GM19324 (cell line): ENCODE results near the gene ANKRD28.
"Not testable (repeated sequence)": the region's sequence is repeated elsewhere in the genome, so short reads cannot be mapped to it uniquely, and the experiment has no call there.

ENCODE experiments used
- ATAC-seq: cut with Tn5 transposase; IDR thresholded peaks from one replicate; pipeline ENCODE4 v1.9.1; 2021; ENCODE audit warnings: mild to moderate bottlenecking, moderate library complexity; ENCODE audit not compliant: unreplicated experiment, low FRiP score

Gene ANKRD28

GRCh38 chr3:15638891-15639262, 158.9 kb downstream of the ANKRD28 start:
- no peak for ATAC-seq

GRCh38 chr3:15638193-15638890, 159.4 kb downstream of the ANKRD28 start:
- ATAC-seq = no peak

- ATAC-seq = no peak
These were observed 160.4 kb downstream of the ANKRD28 start for GRCh38 chr3:15637131-15637951.

GRCh38 chr3:15636028-15636709, 161.6 kb downstream of the ANKRD28 start:
- ATAC-seq = no peak

GRCh38 chr3:15635121-15635661, 162.6 kb downstream of the ANKRD28 start:
- no peak for ATAC-seq

- ATAC-seq = no peak
These were observed 163.1 kb downstream of the ANKRD28 start for GRCh38 chr3:15634671-15635070.

- no peak for ATAC-seq
These were observed 163.8 kb downstream of the ANKRD28 start for GRCh38 chr3:15633766-15634598.

- ATAC-seq = no peak
These were observed 164.6 kb downstream of the ANKRD28 start for GRCh38 chr3:15633159-15633558.

GRCh38 chr3:15632212-15632580, 165.6 kb downstream of the ANKRD28 start:
- ATAC-seq = no peak

- no peak for ATAC-seq
These were observed 166.2 kb downstream of the ANKRD28 start for GRCh38 chr3:15631426-15632211.

GRCh38 chr3:15630646-15631350, 167.0 kb downstream of the ANKRD28 start:
- peak; percentile 36 for ATAC-seq

- peak; percentile 90 for ATAC-seq
These were observed 167.8 kb downstream of the ANKRD28 start for GRCh38 chr3:15629860-15630597.

GRCh38 chr3:15628967-15629366, 168.8 kb downstream of the ANKRD28 start:
- no peak for ATAC-seq

GRCh38 chr3:15623535-15624440, 174.0 kb downstream of the ANKRD28 start:
- ATAC-seq = no peak

- not testable (repeated sequence) for ATAC-seq
These were observed 177.9 kb downstream of the ANKRD28 start for GRCh38 chr3:15619659-15620464.
